ENCODE data around the gene MPEG1. TPM values are rescaled to one million over a fixed set of nuclear protein-coding genes. Genes with fewer than 3 reads are reported as not detected.

Gene MPEG1
- total and polyA plus RNA-seq, 2 of the 4 experiments (the other 2 are of a cell fraction), result not detected

- Histone ChIP-seq H4K8ac (ENCODE audit: low read depth in 2 of 2, low read length in 2 of 2) (no peak overlapping the region), H4K20me1 (ENCODE audit: insufficient read depth, low read length) (no peaks in the 10 kb centered on the region), H3K9me1 (ENCODE audit: insufficient read depth, low read length) (no peaks in the 10 kb centered on the region), H3K18ac (ENCODE audit: low read depth, low read length) (no peak overlapping the region), H3K9ac (ENCODE audit: low read depth, low read length) (no peak overlapping the region), H3K4me1 (ENCODE audit: control insufficient read depth, insufficient read depth, low read length) (no peaks in the 10 kb centered on the region), H3K79me1 (ENCODE audit: low read depth in 1 of 2, low read length in 2 of 2) (no peaks in the 10 kb centered on the region), H3K4ac (ENCODE audit: low read depth, low read length) (no peak overlapping the region), H3K56ac (ENCODE audit: extremely low read depth, insufficient read depth, low read length) (no peak overlapping the region), H3K9me3 (ENCODE audit: control insufficient read depth, insufficient read depth, low read length) (no peaks in the 10 kb centered on the region), H2BK20ac (ENCODE audit: low read depth, low read length) (no peak overlapping the region), H2BK15ac (ENCODE audit: low read depth, low read length) (no peak overlapping the region), H3K27ac (ENCODE audit: insufficient read depth, low read length) (no peak overlapping the region), H2AK9ac (replicated peaks; ENCODE audit: low read depth, low read length, poor library complexity) (no peak overlapping the region), H3K27me3 (ENCODE audit: control insufficient read depth, insufficient read depth, low read length) (peaks cover 12% of the 10 kb centered on the region), H3K14ac (replicated peaks; ENCODE audit: low read depth, low read length) (no peak overlapping the region), H4K5ac (ENCODE audit: low read depth, low read length) (no peak overlapping the region), H3K23ac (ENCODE audit: low read depth, low read length) (no peak overlapping the region), H3K4me2 (ENCODE audit: low read depth, low read length) (no peak overlapping the region), H2BK120ac (ENCODE audit: low read depth, low read length) (no peak overlapping the region), H2BK5ac (ENCODE audit: low read depth, low read length, poor library complexity, severe bottlenecking) (no peak overlapping the region), H2AFZ (replicated peaks; ENCODE audit: low read length, poor library complexity) (no peak overlapping the region), H2AK5ac (ENCODE audit: low read depth, low read length) (no peak overlapping the region), H4K91ac (ENCODE audit: insufficient read depth, low read depth, low read length) (no peak overlapping the region), H3K36me3 (ENCODE audit: control insufficient read depth, insufficient read depth, low read length) (no peaks in the 10 kb centered on the region), H3K4me3 (ENCODE audit: insufficient read depth, low read depth, low read length) (no peak overlapping the region)
- DNase-seq (no peak), ATAC-seq (ENCODE audit: low read depth) (no peak)
- BruUV-seq (replicated peaks), result no TSS peak
- dilution Hi-C loops (cut with HindIII; ENCODE audit: low sequenced_read_pairs, unreplicated experiment), result no loop called here
- POLR2A ChIA-PET (ENCODE audit: unreplicated experiment), result no interaction called here
- CTCF ChIA-PET, result no interaction called here
- in situ Hi-C loops (cut with MboI; ENCODE audit: low sequenced_read_pairs), result no loop called here
- WGBS, 2 experiments (ENCODE audit: extremely low coverage in 2 of 2, insufficient read length in 1 of 2), result no CpG with 5 or more reads among the region's 4 CpGs
- intact Hi-C loops (cut with micrococcal nuclease), result no loop called here
- TF ChIP-seq BHLHE40 (IDR thresholded peaks at IDR 0.05; ENCODE audit: low read depth, low read length), result no peak
- no peak for TF ChIP-seq RFX5 (IDR thresholded peaks at IDR 0.05; ENCODE audit: low read depth, low read length)
- TF ChIP-seq MXI1 (IDR thresholded peaks at IDR 0.05; ENCODE audit: borderline replicate concordance, low read depth, low read length), result no peak
- no peak for TF ChIP-seq RAD21 (IDR thresholded peaks at IDR 0.05; ENCODE audit: low read length)
- TF ChIP-seq CHD1 (IDR thresholded peaks at IDR 0.05; ENCODE audit: low read depth, low read length), result no peak
- no peak for TF ChIP-seq CEBPB (IDR thresholded peaks at IDR 0.05; ENCODE audit: low read depth, low read length)
- no peak for TF ChIP-seq FOS (IDR thresholded peaks at IDR 0.05; ENCODE audit: low read depth, low read length)
- no peak for TF ChIP-seq MAZ (IDR thresholded peaks at IDR 0.05; ENCODE audit: borderline replicate concordance, low read depth, low read length)
- TF ChIP-seq CTCF (conservative IDR thresholded peaks at IDR 0.05; ENCODE audit: low read depth, low read length), result no peak
- no peak for TF ChIP-seq ELK1 (IDR thresholded peaks at IDR 0.05; ENCODE audit: borderline replicate concordance, low read depth, low read length)
- TF ChIP-seq MAFK (IDR thresholded peaks at IDR 0.05; ENCODE audit: low read depth, low read length), result no peak
- no peak for TF ChIP-seq RCOR1 (IDR thresholded peaks at IDR 0.05; ENCODE audit: insufficient replicate concordance, low read length)
- TF ChIP-seq USF2 (IDR thresholded peaks at IDR 0.05; ENCODE audit: low read depth, low read length), result no peak
- no peak for TF ChIP-seq SMC3 (IDR thresholded peaks at IDR 0.05; ENCODE audit: low read depth, low read length)
- no peak for TF ChIP-seq POLR2A (IDR thresholded peaks at IDR 0.05; ENCODE audit: low read depth, low read length)
- TF ChIP-seq NFE2L2 (IDR thresholded peaks at IDR 0.05; ENCODE audit: low read depth, low read length), result no peak
Observed at GRCh38 chr11:59259047-59259446, 46.3 kb upstream of the MPEG1 start.
